Effector memory CD8-positive, alpha-beta T cell (primary cell): ENCODE data around the gene CNTF.

Experiments
- ATAC-seq: fragments of 150-1000 bp; cut with Tn5 transposase; replicated peaks from 2 replicates; pipeline ENCODE4 v1.10.0; 2021; ENCODE audit warnings: mild to moderate bottlenecking, moderate library complexity
- DNase-seq, 3 experiments: peaks; one replicate each; pipeline ENCODE4 v3.0.0; 2021
- H3K27ac Mint-ChIP-seq, 2 donors: one replicate each; pipeline ENCODE4 v1.8.0; 2022; ENCODE audit warnings: mild to moderate bottlenecking in 2 of 2, mixed read lengths in 2 of 2, moderate library complexity in 2 of 2
- H3K27me3 Mint-ChIP-seq, 2 donors: one replicate each; pipeline ENCODE4 v1.8.0; 2022; ENCODE audit warnings: mixed read lengths in 2 of 2
- H3K36me3 Mint-ChIP-seq: one replicate; pipeline ENCODE4 v1.8.0; 2022; ENCODE audit warnings: mild to moderate bottlenecking, moderate library complexity, mixed read lengths; ENCODE audit not compliant: insufficient read depth
- H3K4me1 Mint-ChIP-seq, 2 donors: one replicate each; pipeline ENCODE4 v1.8.0; 2022; ENCODE audit warnings: low read depth in 2 of 2, mixed read lengths in 2 of 2
- H3K4me3 Mint-ChIP-seq, 2 donors: one replicate each; pipeline ENCODE4 v1.8.0; 2022; ENCODE audit warnings: mild to moderate bottlenecking in 2 of 2, mixed read lengths in 2 of 2, moderate library complexity in 2 of 2
- H3K9me3 Mint-ChIP-seq, 2 donors: one replicate each; pipeline ENCODE4 v1.8.0; 2022; ENCODE audit warnings: mixed read lengths in 2 of 2

Gene CNTF

DNA sequence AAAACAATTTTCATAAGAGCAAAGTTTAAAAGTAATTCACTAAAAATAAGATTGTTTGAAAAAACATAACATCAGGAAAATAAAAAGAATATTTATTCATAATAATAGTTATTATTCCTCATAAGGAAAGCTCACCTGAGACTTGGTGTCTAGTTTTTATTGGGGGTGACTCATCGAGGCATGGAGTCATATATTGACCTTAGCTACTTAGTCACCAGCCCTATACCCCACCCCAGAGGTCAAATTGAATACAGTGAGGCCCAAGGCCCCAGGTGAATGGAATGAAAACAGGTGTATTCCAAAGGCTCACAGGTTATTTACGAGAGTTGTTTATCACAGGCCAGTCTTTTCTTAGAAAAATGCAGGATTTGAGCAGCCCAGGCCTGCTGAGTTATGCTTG, 36.9 kb downstream of the CNTF start:
- H3K36me3 Mint-ChIP-seq, result no peaks in the 10 kb centered on the region
- H3K9me3 Mint-ChIP-seq, result no peaks in the 10 kb centered on the region
- H3K27ac Mint-ChIP-seq, result no peak overlapping the region
- ATAC-seq, result no peak
- H3K4me3 Mint-ChIP-seq, result no peak overlapping the region
- peaks cover 1 to 2% of the 10 kb centered on the region in 2 donors for H3K4me1 Mint-ChIP-seq
- DNase-seq, result no peak
- H3K27me3 Mint-ChIP-seq, result peaks cover 33 to 38% of the 10 kb centered on the region in 2 donors

DNA sequence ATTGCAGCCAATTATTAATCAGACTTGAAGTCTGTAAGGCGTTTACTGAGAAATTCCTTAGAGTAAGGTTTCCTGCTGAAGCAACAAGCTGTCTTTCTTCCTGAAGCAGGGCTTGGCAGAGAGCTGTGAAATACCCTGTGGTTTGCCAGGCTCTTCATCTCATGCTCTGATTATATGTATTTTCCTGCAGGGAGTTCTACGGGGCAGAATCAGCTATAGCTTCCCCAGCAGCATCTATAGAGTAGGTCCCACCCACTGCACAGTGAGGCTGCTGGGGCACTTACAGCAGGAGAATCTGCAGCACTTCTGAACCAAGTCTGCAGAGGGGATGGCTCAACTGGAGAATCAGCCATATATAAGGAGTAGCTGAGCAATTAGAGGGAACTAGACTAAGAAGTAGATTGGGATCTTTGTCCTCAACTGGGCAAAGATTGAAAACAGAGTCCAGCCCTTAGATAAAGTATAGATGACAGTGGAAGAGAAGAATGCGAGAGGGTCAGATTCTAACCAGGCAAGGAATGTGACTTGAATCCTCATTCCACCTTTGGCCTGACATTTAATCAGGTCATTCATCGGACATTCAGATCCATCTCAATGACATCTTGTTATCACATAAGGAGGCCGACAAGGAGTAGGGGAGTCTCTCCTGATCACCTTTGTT, 37.6 kb downstream of the CNTF start:
- ATAC-seq, result no peak
- no peaks in the 10 kb centered on the region for H3K4me1 Mint-ChIP-seq
- H3K27ac Mint-ChIP-seq, result no peak overlapping the region

DNA sequence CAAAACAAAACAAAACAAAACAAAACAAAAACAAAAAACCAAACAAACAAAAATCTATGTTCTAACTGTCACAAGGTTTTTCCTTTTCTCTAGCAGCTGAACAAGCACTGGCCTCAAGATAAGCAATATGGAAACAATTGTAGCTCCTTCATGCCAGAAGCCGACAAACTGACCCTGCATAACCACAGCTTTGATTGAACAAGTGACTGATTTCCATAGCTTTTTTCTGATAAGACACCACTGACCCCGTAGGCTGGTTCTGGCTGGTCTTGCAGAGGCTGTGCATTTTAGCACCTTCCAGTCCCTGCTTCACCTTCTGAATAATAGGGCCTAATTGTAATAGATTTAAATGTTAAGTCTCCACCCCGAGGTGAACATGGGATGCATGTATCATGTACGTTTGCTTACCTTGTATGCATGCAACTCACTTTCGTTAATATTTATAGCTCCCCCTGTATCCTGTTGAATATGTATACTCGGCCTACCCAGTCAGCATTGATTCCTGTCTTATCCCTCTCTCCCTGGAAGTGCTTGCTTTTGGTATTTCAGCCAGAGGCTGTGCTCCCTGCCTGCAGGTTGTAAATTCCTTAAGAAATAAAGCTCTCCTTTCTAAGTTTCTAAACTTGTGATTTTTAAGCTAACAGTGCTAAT, 49.6 kb downstream of the CNTF start:
- Mint-ChIP-seq H3K27ac (no peak overlapping the region), H3K9me3 (no peaks in the 10 kb centered on the region), H3K27me3 (no peaks in the 10 kb centered on the region), H3K4me1 (no peaks in the 10 kb centered on the region), H3K36me3 (no peaks in the 10 kb centered on the region), H3K4me3 (no peak overlapping the region)
- ATAC-seq (no peak), DNase-seq (no peak)

More for the DNA sequence above, 37.6 kb downstream of the CNTF start:
- H3K9me3 Mint-ChIP-seq, result no peaks in the 10 kb centered on the region
- H3K36me3 Mint-ChIP-seq, result no peaks in the 10 kb centered on the region
- DNase-seq, result no peak
- peaks cover 36 to 41% of the 10 kb centered on the region in 2 donors for H3K27me3 Mint-ChIP-seq
- H3K4me3 Mint-ChIP-seq, result no peak overlapping the region

- no peak for ATAC-seq
- H3K27me3 Mint-ChIP-seq, result peaks cover 9 to 15% of the 10 kb centered on the region in 2 donors
- no peaks in the 10 kb centered on the region for H3K9me3 Mint-ChIP-seq
- H3K27ac Mint-ChIP-seq, result no peak overlapping the region
- H3K4me3 Mint-ChIP-seq, result no peak overlapping the region
- DNase-seq, result no peak
- H3K36me3 Mint-ChIP-seq, result no peaks in the 10 kb centered on the region
- H3K4me1 Mint-ChIP-seq, result no peaks in the 10 kb centered on the region
Observed at GRCh38 chr11:58674609-58675008, 52.1 kb downstream of the CNTF start.
